GM18873 (cell line): Measurements from ENCODE around the gene NANOS3.
A peak's percentile ranks its signal among the peaks of the same experiment; 100 is the strongest.

Experiments used
- ATAC-seq: cut with Tn5 transposase; IDR thresholded peaks from one replicate; pipeline ENCODE4 v1.9.1; 2021; ENCODE audit warnings: mild to moderate bottlenecking, moderate library complexity, moderate number of reproducible peaks; ENCODE audit not compliant: unreplicated experiment, low FRiP score

Gene NANOS3

GRCh38 chr19:13861714-13862531 is 15.0 kb upstream of the NANOS3 start:
- ATAC-seq, result peak; percentile 50

GRCh38 chr19:13864046-13864666 is 12.8 kb upstream of the NANOS3 start:
- ATAC-seq, result no peak

- no peak for ATAC-seq
These were observed 12.0 kb upstream of the NANOS3 start for GRCh38 chr19:13864667-13865570.

- no peak for ATAC-seq
These were observed 11.1 kb upstream of the NANOS3 start for GRCh38 chr19:13865571-13866462.

GRCh38 chr19:13866463-13867046 is 10.4 kb upstream of the NANOS3 start:
- no peak for ATAC-seq

- no peak for ATAC-seq
These were observed 8.3 kb upstream of the NANOS3 start for GRCh38 chr19:13868663-13869062.

GRCh38 chr19:13869281-13869680 is 7.7 kb upstream of the NANOS3 start:
- ATAC-seq, result no peak

GRCh38 chr19:13870873-13871272 is 6.1 kb upstream of the NANOS3 start:
- no peak for ATAC-seq

- no peak for ATAC-seq
These were observed 4.6 kb upstream of the NANOS3 start for GRCh38 chr19:13872339-13872694.

- no peak for ATAC-seq
These were observed 4.1 kb upstream of the NANOS3 start for GRCh38 chr19:13872695-13873389.

- ATAC-seq, result no peak
These were observed 3.0 kb upstream of the NANOS3 start for GRCh38 chr19:13873834-13874515.

GRCh38 chr19:13875824-13876223 is 1.1 kb upstream of the NANOS3 start:
- no peak for ATAC-seq

GRCh38 chr19:13877303-13877702 is 369 bp downstream of the NANOS3 start:
- ATAC-seq, result no peak

GRCh38 chr19:13880059-13881043 is 3.4 kb downstream of the NANOS3 start:
- peak; percentile 61 for ATAC-seq

- ATAC-seq, result no peak
These were observed 4.3 kb downstream of the NANOS3 start for GRCh38 chr19:13881251-13881691.

- no peak for ATAC-seq
These were observed 4.9 kb downstream of the NANOS3 start for GRCh38 chr19:13881692-13882418.

GRCh38 chr19:13882419-13882795 is 5.5 kb downstream of the NANOS3 start:
- ATAC-seq, result no peak
